GM12872 (cell line): ENCODE results near the gene HNRNPA3.

Experiments used
- TF ChIP-seq, protein P1 (sequence below): IDR thresholded peaks from 3 replicates; pipeline ENCODE4 v1.5.1; 2011; ENCODE audit warnings: low read depth, mild to moderate bottlenecking, low read length, moderate library complexity; ENCODE audit not compliant: insufficient read depth

Gene HNRNPA3

GRCh38 chr2:177256695-177257094, 44.1 kb downstream of the HNRNPA3 start:
- TF ChIP-seq, protein P1, sequence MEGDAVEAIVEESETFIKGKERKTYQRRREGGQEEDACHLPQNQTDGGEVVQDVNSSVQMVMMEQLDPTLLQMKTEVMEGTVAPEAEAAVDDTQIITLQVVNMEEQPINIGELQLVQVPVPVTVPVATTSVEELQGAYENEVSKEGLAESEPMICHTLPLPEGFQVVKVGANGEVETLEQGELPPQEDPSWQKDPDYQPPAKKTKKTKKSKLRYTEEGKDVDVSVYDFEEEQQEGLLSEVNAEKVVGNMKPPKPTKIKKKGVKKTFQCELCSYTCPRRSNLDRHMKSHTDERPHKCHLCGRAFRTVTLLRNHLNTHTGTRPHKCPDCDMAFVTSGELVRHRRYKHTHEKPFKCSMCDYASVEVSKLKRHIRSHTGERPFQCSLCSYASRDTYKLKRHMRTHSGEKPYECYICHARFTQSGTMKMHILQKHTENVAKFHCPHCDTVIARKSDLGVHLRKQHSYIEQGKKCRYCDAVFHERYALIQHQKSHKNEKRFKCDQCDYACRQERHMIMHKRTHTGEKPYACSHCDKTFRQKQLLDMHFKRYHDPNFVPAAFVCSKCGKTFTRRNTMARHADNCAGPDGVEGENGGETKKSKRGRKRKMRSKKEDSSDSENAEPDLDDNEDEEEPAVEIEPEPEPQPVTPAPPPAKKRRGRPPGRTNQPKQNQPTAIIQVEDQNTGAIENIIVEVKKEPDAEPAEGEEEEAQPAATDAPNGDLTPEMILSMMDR = no peak

DNA sequence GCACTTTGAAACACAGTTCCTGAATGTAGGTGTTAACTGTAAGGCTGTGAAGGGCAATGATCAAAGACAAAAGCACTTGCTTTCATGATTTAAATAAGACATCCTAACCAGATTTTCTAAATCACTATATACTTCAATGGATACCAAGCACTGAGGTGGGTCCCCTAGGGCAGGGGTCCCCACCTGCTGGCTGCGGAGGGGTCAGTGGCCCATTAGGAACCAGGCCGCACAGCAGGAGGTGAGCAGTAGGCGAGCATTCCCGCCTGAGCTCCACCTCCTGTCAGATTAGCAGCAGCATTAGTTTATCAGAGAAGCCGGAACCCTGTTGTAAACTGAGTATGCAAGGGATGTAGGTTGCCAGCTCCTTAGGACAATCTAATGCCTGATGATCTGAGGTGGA, 44.9 kb downstream of the HNRNPA3 start:
- TF ChIP-seq, protein P1 = no peak

DNA sequence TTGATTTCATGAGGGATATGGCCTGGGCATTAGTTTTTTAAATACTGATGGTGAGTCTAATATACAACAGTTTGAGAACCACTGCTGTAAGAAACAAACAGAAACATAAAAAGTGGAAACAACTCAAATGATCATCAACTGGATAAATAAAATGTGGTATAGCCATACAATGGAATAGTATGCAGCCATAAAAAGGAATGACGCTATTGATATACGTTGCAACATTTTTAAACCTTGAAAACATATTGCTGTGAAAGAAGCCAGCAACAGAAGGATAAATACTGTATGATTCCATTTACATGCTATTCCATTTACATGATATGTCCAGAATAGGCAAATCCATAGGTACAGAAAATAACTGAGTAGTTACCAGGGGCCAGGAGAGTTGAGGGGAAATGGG, 45.5 kb downstream of the HNRNPA3 start:
- TF ChIP-seq, protein P1 = no peak

- TF ChIP-seq, protein P1 = no peak
These were observed 47.8 kb downstream of the HNRNPA3 start for GRCh38 chr2:177260379-177260778.

DNA sequence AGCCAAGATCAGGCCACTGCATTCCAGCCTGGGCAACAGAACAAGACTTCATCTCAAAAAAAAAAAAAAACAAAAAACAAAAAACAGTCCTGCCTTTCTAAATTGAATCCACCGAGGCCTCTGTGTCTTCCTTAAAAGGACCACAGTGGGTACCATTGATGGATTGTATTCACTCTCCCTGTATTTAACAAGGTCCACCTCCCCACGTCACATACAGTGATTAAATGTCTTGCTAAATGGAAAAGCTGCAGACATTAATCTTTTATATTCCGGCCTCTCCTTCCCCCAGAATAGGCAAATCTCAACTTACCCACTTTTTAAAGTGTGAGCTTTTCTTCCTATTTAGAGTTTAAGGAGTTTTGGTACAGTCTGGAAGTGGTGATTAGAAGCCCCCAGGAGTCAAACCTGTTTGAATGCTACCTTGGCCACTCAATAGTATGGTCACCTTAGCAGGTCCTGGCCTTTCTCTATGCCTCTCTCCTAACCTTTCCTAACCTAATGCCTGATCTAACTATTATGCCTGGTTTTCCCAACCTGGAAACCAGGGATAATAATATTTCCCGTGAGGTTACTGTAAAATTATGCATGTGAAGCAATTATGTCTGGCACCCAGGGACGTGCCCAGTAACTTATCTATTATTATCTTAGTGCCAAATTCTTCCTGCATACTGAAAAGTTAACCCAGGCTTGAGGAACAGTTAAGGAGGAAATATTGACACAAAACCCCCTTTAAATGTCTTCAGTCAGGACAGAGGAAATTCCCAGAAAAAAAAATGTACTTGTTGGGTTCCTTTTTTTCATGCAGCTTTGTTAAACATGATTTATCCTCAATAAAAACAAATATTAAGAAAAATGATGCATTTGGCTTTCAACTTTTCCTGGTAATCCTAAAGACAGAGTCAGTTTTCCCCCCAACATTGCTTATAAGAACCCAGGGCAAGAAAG, 48.8 kb downstream of the HNRNPA3 start:
- TF ChIP-seq, protein P1 = no peak

- TF ChIP-seq, protein P1 = no peak
These were observed 49.5 kb downstream of the HNRNPA3 start for GRCh38 chr2:177262092-177262491.

DNA sequence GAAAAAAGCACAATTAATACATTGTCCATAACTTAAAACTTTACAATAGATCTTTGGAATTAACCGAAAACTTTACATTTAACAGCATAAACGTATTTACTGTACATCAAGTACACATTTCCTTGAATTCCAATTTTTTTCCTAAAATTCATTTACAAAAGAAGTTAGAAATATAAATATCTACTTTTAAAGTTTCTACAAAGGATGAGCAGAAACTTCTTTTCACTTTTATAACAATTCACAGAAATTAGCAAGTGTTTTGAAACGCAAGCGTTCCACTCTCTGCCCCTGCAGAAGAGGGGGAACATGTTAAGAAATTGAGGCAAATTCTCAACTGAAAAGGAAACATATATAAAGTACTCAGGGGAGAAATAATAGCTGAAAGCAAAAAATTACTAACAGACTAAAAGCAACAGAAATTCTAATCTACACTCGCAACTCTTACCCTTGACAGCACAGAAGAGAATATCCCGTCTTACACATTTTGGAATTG, 50.4 kb downstream of the HNRNPA3 start:
- TF ChIP-seq, protein P1 = no peak
